ENCODE results near the gene ABCC1.
A peak's percentile ranks its signal among the peaks of the same experiment; 100 is the strongest.

Gene ABCC1

GRCh38 chr16:15946257-15947044 is 3.0 kb upstream of the ABCC1 start:
- no peak for DNase-seq

GRCh38 chr16:15947983-15948509 is 1.4 kb upstream of the ABCC1 start:
- DNase-seq, result no peak

- no peak for DNase-seq
Measured at GRCh38 chr16:15948532-15949209, 745 bp upstream of the ABCC1 start.

GRCh38 chr16:15950161-15950854 is 892 bp downstream of the ABCC1 start:
- peak; percentile 38 for DNase-seq

- no peak for DNase-seq
Measured at GRCh38 chr16:15950869-15951268, 1.5 kb downstream of the ABCC1 start.

- DNase-seq, result no peak
Measured at GRCh38 chr16:15951852-15952251, 2.4 kb downstream of the ABCC1 start.

GRCh38 chr16:15952265-15952711 is 2.9 kb downstream of the ABCC1 start:
- DNase-seq, result no peak

GRCh38 chr16:15953477-15953876 is 4.1 kb downstream of the ABCC1 start:
- DNase-seq, result no peak

GRCh38 chr16:15953929-15954813 is 4.8 kb downstream of the ABCC1 start:
- DNase-seq, result no peak

- DNase-seq, result no peak
Measured at GRCh38 chr16:15954814-15955151, 5.4 kb downstream of the ABCC1 start.

GRCh38 chr16:15955425-15955824 is 6.0 kb downstream of the ABCC1 start:
- no peak for DNase-seq

- DNase-seq, result peak; percentile 22
Measured at GRCh38 chr16:15956106-15956505, 6.7 kb downstream of the ABCC1 start.

- DNase-seq, result no peak
Measured at GRCh38 chr16:15958703-15959348, 9.4 kb downstream of the ABCC1 start.

- no peak for DNase-seq
Measured at GRCh38 chr16:15960124-15960971, 10.9 kb downstream of the ABCC1 start.

GRCh38 chr16:15961060-15961511 is 11.7 kb downstream of the ABCC1 start:
- DNase-seq, result peak; percentile 69

GRCh38 chr16:15961571-15962090 is 12.2 kb downstream of the ABCC1 start:
- no peak for DNase-seq

GRCh38 chr16:15963307-15963910 is 14.0 kb downstream of the ABCC1 start:
- DNase-seq, result no peak

- DNase-seq, result no peak
Measured at GRCh38 chr16:15966420-15966819, 17.0 kb downstream of the ABCC1 start.

GRCh38 chr16:15966836-15967546 is 17.6 kb downstream of the ABCC1 start:
- no peak for DNase-seq

Data from effector CD4-positive, alpha-beta T cell (primary cell).